Parietal lobe (tissue), 2 donors: Measurements from ENCODE around the gene ZBTB9. TPM values are rescaled to one million over a fixed set of nuclear protein-coding genes. Genes with fewer than 3 reads are reported as not detected.

Experiments
- small RNA-seq: library from RNA; depleted of rRNA; stranded (forward); fragments of <200 nt; gene quantifications from one replicate; pipeline ENCODE3, GENCODE V24; 2014; ENCODE audit warnings: low replicate concordance
- total RNA-seq: library from RNA; depleted of rRNA; stranded (reverse); fragments of >200 nt; gene quantifications from one replicate; pipeline ENCODE4 v1.2.3, GENCODE V29; 2014

ZBTB9 gene, protein sequence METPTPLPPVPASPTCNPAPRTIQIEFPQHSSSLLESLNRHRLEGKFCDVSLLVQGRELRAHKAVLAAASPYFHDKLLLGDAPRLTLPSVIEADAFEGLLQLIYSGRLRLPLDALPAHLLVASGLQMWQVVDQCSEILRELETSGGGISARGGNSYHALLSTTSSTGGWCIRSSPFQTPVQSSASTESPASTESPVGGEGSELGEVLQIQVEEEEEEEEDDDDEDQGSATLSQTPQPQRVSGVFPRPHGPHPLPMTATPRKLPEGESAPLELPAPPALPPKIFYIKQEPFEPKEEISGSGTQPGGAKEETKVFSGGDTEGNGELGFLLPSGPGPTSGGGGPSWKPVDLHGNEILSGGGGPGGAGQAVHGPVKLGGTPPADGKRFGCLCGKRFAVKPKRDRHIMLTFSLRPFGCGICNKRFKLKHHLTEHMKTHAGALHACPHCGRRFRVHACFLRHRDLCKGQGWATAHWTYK
- 8.1 TPM for total RNA-seq

GRCh38 chr6:33454009-33454946 lies at the start of gene ZBTB9:
Gene ZBTB9 (plus strand): TSS chr6:33454576. CDS start chr6:33455101, 525 bp downstream.

DNA sequence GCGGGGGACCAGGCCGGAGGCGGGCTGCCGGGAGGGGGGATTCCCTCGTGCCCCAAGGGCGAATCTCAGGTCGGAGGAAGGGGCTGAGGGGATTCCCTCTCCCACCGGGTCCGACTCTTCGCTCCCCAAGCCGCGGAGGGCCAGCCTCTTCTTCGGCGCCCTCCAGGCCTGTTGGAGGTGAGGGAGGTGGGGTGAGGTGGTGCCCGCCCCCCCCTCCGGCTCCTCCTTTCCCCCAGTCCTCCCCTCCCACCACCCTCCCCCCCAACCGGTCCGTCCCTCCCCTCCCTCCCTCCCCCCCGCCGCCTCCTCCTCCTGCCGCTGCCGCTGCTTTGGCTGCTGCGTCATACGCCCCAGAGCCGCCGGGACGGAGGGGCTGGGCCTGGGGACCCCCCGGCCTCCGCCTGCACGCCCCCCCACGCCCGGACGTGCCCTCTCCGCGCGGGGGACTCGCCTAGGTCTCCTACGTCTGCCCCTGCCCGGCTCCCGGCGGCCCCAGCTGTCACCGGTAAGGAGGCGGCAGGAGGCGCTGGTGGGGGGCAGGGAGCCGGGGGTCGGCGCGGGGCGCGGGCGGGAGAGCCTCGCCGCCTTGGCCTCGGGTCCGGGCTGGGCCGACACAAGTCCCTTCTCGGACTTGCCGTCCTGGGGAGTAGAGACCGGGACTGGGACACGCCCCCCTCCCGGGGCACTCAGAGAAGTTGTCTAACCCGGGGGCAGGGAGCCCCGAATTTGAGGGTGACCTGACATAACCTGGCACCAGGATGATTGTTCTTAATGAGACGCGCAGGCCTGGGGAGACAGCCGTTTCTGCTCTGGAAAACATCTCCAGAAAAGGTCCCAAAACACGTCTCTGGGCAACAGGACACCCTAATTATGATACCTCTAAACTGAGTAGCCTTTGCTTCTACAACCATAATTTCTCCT lies 43.4 kb upstream of the ZBTB9 start, which contains the start of gene PHF1:
PHF1 (plus strand) TSS at position 304 of the 921 bp plus-strand sequence. CDS start 1,250 bp downstream, outside the sequence.

GRCh38 chr6:33417903-33418689 lies 36.3 kb upstream of the ZBTB9 start, which contains the start of gene CUTA:
Gene CUTA (minus strand): TSS chr6:33418107. CDS start chr6:33418000, 107 bp downstream.

GRCh38 chr6:33419580-33420490 lies 34.5 kb upstream of the ZBTB9 start, which contains the start of gene SYNGAP1:
Gene SYNGAP1 (plus strand): TSS chr6:33420065. CDS start chr6:33420265, 200 bp downstream.

Small RNA genes within 50 kb of the gene (small RNA-seq; reads per million reads assigned to genes)
- gene ZBTB9: not detected

Other genes with a start within 250 kb of the ZBTB9 start
- gene HSD17B8, start 249.9 kb upstream of the ZBTB9 start, total RNA-seq: 4.4 TPM
- 21.9 TPM for gene RING1, start 246.1 kb upstream of the ZBTB9 start, total RNA-seq
- gene VPS52, start 182.7 kb upstream of the ZBTB9 start, total RNA-seq: 47.6 TPM
- gene RPS18, start 182.5 kb upstream of the ZBTB9 start, total RNA-seq: 3,808 TPM
- gene B3GALT4, start 177.5 kb upstream of the ZBTB9 start, total RNA-seq: 12.8 TPM
- gene WDR46, start 165.3 kb upstream of the ZBTB9 start, total RNA-seq: 39.4 TPM
- 18.5 TPM for gene PFDN6, start 165.0 kb upstream of the ZBTB9 start, total RNA-seq
- 22.8 TPM for gene RGL2, start 155.6 kb upstream of the ZBTB9 start, total RNA-seq
- gene TAPBP, start 140.5 kb upstream of the ZBTB9 start, total RNA-seq: 12.2 TPM
- 24.7 TPM for gene ZBTB22, start 136.8 kb upstream of the ZBTB9 start, total RNA-seq
- gene DAXX, start 131.6 kb upstream of the ZBTB9 start, total RNA-seq: 25.0 TPM
- 7.8 TPM for gene KIFC1, start 62.8 kb upstream of the ZBTB9 start, total RNA-seq
- 32.9 TPM for gene PHF1, start 43.6 kb upstream of the ZBTB9 start, total RNA-seq
- gene CUTA, start 36.5 kb upstream of the ZBTB9 start, total RNA-seq: 59.8 TPM
- gene SYNGAP1, start 34.5 kb upstream of the ZBTB9 start, total RNA-seq: 48.8 TPM
- 4.1 TPM for gene BAK1, start 125.7 kb downstream of the ZBTB9 start, total RNA-seq
- 1.9 TPM for gene ITPR3, start 166.7 kb downstream of the ZBTB9 start, total RNA-seq